ENCODE data around the gene DDI2. TPM values are rescaled to one million over a fixed set of nuclear protein-coding genes. Genes with fewer than 3 reads are reported as not detected.
"Not testable (repeated sequence)": the region's sequence is repeated elsewhere in the genome, so short reads cannot be mapped to it uniquely, and the experiment has no call there.

The DDI2 gene
- total RNA-seq, 3 donors from 2014 or later = 69.2 to 77.4 (median 71.0) TPM

DNA sequence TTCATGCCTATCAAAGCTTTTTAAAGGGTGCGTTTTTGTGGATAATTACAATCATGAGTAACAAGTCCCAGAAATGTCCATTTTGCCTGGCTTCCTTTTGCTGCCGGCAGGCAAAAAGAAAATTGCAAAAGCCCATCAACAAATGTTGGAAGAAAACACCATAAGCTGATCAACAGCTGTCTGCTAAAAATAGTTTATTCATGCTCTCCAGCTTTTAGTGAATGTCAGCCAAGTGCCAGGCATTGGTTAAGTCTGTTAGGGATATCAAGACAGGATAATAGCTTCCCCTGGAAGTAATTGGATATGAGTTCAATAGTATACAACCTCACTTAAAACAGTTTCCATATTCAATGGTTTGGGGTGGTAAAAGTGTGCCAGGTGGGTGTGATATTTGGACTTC lies 18.8 kb upstream of the DDI2 start:
- intact Hi-C loops (cut with DNase I; ENCODE audit: low total_unique reads) = loop anchor here (10.0 kb wide), 1 partner anchor 146 kb away; the partner anchor contains the start of gene TMEM82
- Histone ChIP-seq H3K36me3 (no peaks in the 10 kb centered on the region), H3K4me1 (no peaks in the 10 kb centered on the region), H3K27ac (no peak overlapping the region), H3K4me3 (no peak overlapping the region), H3K9me3 (no peaks in the 10 kb centered on the region), H3K27me3 (no peaks in the 10 kb centered on the region)
- TF ChIP-seq, protein P1, sequence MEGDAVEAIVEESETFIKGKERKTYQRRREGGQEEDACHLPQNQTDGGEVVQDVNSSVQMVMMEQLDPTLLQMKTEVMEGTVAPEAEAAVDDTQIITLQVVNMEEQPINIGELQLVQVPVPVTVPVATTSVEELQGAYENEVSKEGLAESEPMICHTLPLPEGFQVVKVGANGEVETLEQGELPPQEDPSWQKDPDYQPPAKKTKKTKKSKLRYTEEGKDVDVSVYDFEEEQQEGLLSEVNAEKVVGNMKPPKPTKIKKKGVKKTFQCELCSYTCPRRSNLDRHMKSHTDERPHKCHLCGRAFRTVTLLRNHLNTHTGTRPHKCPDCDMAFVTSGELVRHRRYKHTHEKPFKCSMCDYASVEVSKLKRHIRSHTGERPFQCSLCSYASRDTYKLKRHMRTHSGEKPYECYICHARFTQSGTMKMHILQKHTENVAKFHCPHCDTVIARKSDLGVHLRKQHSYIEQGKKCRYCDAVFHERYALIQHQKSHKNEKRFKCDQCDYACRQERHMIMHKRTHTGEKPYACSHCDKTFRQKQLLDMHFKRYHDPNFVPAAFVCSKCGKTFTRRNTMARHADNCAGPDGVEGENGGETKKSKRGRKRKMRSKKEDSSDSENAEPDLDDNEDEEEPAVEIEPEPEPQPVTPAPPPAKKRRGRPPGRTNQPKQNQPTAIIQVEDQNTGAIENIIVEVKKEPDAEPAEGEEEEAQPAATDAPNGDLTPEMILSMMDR (IDR thresholded peaks at IDR 0.05) = no peak
- TF ChIP-seq POLR2AphosphoS5 (IDR thresholded peaks at IDR 0.05) = no peak
- TF ChIP-seq POLR2A (IDR thresholded peaks at IDR 0.05) = no peak
- DNase-seq (ENCODE audit: low spot score in 2 of 2) = no peak

DNA sequence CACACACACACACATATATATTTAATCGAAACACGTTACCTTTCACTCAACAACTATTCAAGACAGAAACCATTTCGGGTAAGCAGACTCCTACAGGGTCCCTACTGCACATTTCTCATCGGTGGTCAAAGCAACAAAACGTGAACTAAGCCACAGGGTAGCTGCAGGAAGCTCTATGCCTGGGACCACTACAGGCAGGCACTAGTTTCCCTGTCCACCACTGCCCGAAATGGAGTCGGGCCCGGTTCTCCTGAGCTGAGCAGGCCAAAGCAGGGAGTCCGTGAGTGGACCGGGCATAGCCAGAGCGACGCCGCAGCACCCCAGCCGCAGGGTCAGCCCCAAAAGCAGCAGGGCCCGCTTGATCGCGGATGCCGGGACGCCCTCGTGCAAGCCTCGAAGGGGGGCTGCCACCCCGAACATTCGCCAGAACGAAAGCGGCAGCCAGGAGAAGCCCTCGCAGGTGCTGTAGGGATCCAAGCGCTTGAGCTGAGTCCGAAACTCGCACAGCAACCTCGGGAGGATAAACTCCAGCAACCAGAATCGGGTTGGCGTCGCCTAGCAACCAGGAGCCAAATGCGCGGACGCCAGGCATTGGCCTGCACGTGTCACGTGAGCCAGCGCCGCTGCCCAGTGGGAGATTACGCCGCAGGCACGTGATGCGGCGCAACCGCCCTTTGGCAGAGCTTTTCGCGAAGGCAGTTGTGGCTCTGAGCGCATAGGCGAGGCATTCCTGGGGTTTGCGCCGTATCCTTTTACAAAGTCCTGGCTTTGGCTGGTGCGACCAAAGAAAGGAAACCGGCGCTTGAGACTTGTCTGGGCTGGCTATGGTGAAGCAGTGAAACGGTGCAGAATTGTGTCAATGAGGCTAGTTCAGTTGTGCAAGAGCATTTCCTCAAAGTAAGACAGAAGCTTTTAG lies 13.9 kb upstream of the DDI2 start:
- H3K4me3 ChIP-seq = peak overlapping the region; percentile 62 to 76 (median 69)
- H3K27ac ChIP-seq = peak overlapping the region; percentile 86 to 91
- TF ChIP-seq POLR2A (IDR thresholded peaks at IDR 0.05) = peak; percentile 31
- TF ChIP-seq, protein P1 (IDR thresholded peaks at IDR 0.05) = no peak
- TF ChIP-seq POLR2AphosphoS5 (IDR thresholded peaks at IDR 0.05) = peak; percentile 87 to 90 (median 90)
- H3K27me3 ChIP-seq = no peaks in the 10 kb centered on the region
- no peaks in the 10 kb centered on the region for H3K9me3 ChIP-seq
- peak; percentile 97 to 98 for DNase-seq (ENCODE audit: low spot score in 2 of 2)
- H3K36me3 ChIP-seq = no peaks in the 10 kb centered on the region
- H3K4me1 ChIP-seq = no peaks in the 10 kb centered on the region
- intact Hi-C loops (cut with DNase I; ENCODE audit: low total_unique reads) = no loop called here

DNA sequence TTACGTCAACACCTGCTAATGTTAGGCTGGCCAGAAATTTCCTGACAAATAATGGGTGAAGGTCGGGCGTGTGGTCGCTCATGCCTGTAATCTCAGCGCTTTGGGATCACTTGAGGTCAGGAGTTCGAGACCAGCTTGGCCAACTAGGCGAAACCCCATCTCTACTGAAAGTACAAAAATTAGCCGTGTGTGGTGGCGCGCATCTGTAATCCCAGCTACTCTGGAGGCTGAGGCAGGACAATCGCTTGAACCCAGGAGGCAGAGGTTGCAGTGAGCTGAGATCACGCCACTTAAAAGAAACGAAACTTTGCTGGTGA lies 13.3 kb upstream of the DDI2 start:
- DNase-seq (ENCODE audit: low spot score in 2 of 2); intact Hi-C loops (cut with DNase I; ENCODE audit: low total_unique reads); H3K27me3 ChIP-seq; H3K4me1 ChIP-seq; H3K36me3 ChIP-seq; H3K9me3 ChIP-seq: not testable (repeated sequence)
- H3K4me3 ChIP-seq = peak overlapping the region; percentile 62 to 76 (median 69)
- peak overlapping the region; percentile 86 to 91 for H3K27ac ChIP-seq

DNA sequence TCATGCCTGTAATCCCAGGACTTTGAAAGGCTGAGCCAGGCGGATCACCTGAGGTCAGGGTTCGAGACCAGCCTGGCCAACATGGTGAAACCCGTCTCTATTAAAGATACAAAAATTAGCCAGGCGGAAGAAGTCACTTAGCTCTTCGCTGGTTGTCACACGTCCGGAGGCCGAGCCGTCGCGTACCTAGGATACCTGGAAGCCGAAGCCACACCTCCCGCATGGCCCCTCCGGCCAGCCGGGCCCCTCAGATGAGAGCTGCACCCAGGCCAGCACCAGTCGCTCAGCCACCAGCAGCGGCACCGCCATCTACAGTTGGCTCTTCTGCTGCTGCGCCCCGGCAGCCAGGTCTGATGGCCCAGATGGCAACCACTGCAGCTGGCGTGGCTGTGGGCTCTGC lies 12.9 kb upstream of the DDI2 start:
- H3K36me3 ChIP-seq; DNase-seq (ENCODE audit: low spot score in 2 of 2); H3K27me3 ChIP-seq; H3K4me1 ChIP-seq; H3K4me3 ChIP-seq; intact Hi-C loops (cut with DNase I; ENCODE audit: low total_unique reads); H3K9me3 ChIP-seq: not testable (repeated sequence)
- peak overlapping the region in 1 of 2 donors; percentile 86 for H3K27ac ChIP-seq

DNA sequence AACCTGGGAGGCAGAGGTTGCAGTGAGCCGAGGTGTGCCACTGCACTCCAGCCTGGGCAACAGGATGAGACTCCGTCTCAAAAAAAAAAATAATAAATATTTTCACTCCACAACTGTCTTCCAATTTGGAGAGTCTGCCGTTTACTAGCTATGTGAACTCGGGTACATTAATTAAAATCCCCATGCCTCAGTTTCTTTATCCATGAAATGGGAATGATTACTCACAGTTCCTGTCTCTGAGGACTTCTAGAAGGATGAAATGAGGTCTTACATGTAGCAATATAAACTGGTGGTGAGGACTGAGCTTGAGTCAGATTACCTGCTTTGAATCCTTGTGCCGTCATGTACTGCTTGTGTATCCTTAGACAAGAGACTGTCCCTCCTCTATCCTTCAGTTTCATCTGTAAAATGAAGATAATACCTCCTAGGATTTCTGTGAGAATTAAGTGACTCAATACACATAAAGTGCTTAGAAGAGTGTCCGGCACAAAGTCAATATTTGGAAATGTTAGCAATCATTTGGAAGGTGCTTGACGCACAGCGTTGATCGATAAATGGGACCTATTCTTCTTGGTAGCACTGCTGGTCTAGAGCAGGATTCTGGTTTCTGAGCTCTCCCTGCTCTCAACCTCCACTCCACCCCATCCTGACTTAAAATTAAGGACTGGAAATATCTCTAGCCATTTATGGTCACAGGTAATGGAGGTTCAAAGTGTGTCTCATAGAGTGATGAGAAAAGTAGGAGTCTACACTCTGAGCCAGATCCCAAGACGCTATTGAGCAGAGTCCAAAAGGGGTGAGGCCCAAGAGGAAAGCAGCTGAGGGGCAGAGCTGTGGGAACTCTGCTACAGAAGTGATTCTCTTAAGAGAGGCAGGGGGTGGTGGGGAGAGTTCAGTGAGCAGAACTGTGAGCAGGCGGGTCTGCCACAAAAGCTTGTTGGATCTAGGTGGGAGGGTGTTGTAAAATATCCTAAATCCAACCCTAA lies 11.6 kb upstream of the DDI2 start:
- Histone ChIP-seq H3K27ac (no peak overlapping the region), H3K9me3 (no peaks in the 10 kb centered on the region), H3K4me3 (no peak overlapping the region), H3K27me3 (no peaks in the 10 kb centered on the region), H3K4me1 (no peaks in the 10 kb centered on the region), H3K36me3 (no peaks in the 10 kb centered on the region)
- intact Hi-C loops (cut with DNase I; ENCODE audit: low total_unique reads) = no loop called here
- DNase-seq (ENCODE audit: low spot score in 2 of 2) = no peak
- TF ChIP-seq POLR2A (IDR thresholded peaks at IDR 0.05) (no peak), POLR2AphosphoS5 (IDR thresholded peaks at IDR 0.05) (no peak)
- TF ChIP-seq, protein P1 (IDR thresholded peaks at IDR 0.05) = no peak

Measured in breast epithelium (tissue), 4 donors.